Measurements from ENCODE around the gene KRTAP3-3.

The KRTAP3-3 gene

GRCh38 chr17:40966848-40967247 is 27.1 kb downstream of the KRTAP3-3 start, which contains the start of gene KRT39:
Gene KRT39 (minus strand): TSS chr17:40966948. CDS start chr17:40966856, 92 bp downstream.
- no peak for DNase-seq (ENCODE audit: low read depth)
- no peak within 1 kb of the TSS for H3K4me3 ChIP-seq (ENCODE audit: low read depth, low read length)
- TF ChIP-seq CTCF (IDR thresholded peaks at IDR 0.05; ENCODE audit: low read depth, low read length, missing control alignments), result no peak
- in situ Hi-C loops (cut with HindIII; ENCODE audit: low sequenced_read_pairs), result no loop called here

- in situ Hi-C loops (cut with HindIII; ENCODE audit: low sequenced_read_pairs), result no loop called here
- DNase-seq (ENCODE audit: low read depth), result no peak
- TF ChIP-seq CTCF (IDR thresholded peaks at IDR 0.05; ENCODE audit: low read depth, low read length, missing control alignments), result peak; percentile 69
- no peak overlapping the region for H3K4me3 ChIP-seq (ENCODE audit: low read depth, low read length)
These were observed 30.1 kb downstream of the KRTAP3-3 start for GRCh38 chr17:40963838-40964237.

GRCh38 chr17:40962059-40962561 is 31.9 kb downstream of the KRTAP3-3 start:
- no peak for DNase-seq (ENCODE audit: low read depth)
- H3K4me3 ChIP-seq (ENCODE audit: low read depth, low read length), result no peak overlapping the region
- in situ Hi-C loops (cut with HindIII; ENCODE audit: low sequenced_read_pairs), result no loop called here
- TF ChIP-seq CTCF (IDR thresholded peaks at IDR 0.05; ENCODE audit: low read depth, low read length, missing control alignments), result no peak

- H3K4me3 ChIP-seq (ENCODE audit: low read depth, low read length), result no peak overlapping the region
- in situ Hi-C loops (cut with HindIII; ENCODE audit: low sequenced_read_pairs), result no loop called here
- DNase-seq (ENCODE audit: low read depth), result no peak
- TF ChIP-seq CTCF (IDR thresholded peaks at IDR 0.05; ENCODE audit: low read depth, low read length, missing control alignments), result no peak
These were observed 32.4 kb downstream of the KRTAP3-3 start for GRCh38 chr17:40961591-40961990.

GRCh38 chr17:40960144-40960543 is 33.8 kb downstream of the KRTAP3-3 start:
- in situ Hi-C loops (cut with HindIII; ENCODE audit: low sequenced_read_pairs), result no loop called here
- TF ChIP-seq CTCF (IDR thresholded peaks at IDR 0.05; ENCODE audit: low read depth, low read length, missing control alignments), result no peak
- DNase-seq (ENCODE audit: low read depth), result no peak
- no peak overlapping the region for H3K4me3 ChIP-seq (ENCODE audit: low read depth, low read length)

- in situ Hi-C loops (cut with HindIII; ENCODE audit: low sequenced_read_pairs), result no loop called here
- no peak for TF ChIP-seq CTCF (IDR thresholded peaks at IDR 0.05; ENCODE audit: low read depth, low read length, missing control alignments)
- DNase-seq (ENCODE audit: low read depth), result no peak
These were observed 35.6 kb downstream of the KRTAP3-3 start for GRCh38 chr17:40958086-40958953.

More at GRCh38 chr17:40958086-40958953, 35.6 kb downstream of the KRTAP3-3 start:
- no peak overlapping the region for H3K4me3 ChIP-seq (ENCODE audit: low read depth, low read length)
